Smooth muscle cell (in vitro differentiated cells): ENCODE results near the gene SPON2. TPM values are rescaled to one million over a fixed set of nuclear protein-coding genes. Genes with fewer than 3 reads are reported as not detected.

Experiments used
- DNase-seq: peaks from one replicate; lab custom pipeline; 2025; ENCODE audit not compliant: unreplicated experiment; lab: John Stamatoyannopoulos, UW
- H2AFZ ChIP-seq: fragments of 200-600 bp; sonication (generic); 2 replicates; pipeline ENCODE4 v1.6.0; 2016; ENCODE audit warnings: antibody characterized with exemption, low read depth, mild to moderate bottlenecking
- H3F3A ChIP-seq: fragments of 200-600 bp; sonication (generic); 2 replicates; pipeline ENCODE4 v1.6.0; 2017; ENCODE audit warnings: antibody characterized with exemption, low read depth
- H3K27ac ChIP-seq: fragments of 200-600 bp; sonication (generic); 2 replicates; pipeline ENCODE4 v1.5.1; 2016; ENCODE audit warnings: low read depth, mild to moderate bottlenecking
- H3K27me3 ChIP-seq: fragments of 200-600 bp; sonication (generic); 2 replicates; pipeline ENCODE4 v1.6.1; 2016; ENCODE audit warnings: low read depth, mild to moderate bottlenecking
- H3K36me3 ChIP-seq: fragments of 200-600 bp; sonication (generic); 2 replicates; pipeline ENCODE4 v1.5.1; 2016; ENCODE audit warnings: low read depth
- H3K4me1 ChIP-seq: fragments of 200-600 bp; sonication (generic); 2 replicates; pipeline ENCODE4 v1.5.1; 2016; ENCODE audit warnings: low read depth
- H3K4me2 ChIP-seq: fragments of 200-600 bp; sonication (generic); 2 replicates; pipeline ENCODE4 v1.6.0; 2016; ENCODE audit warnings: mild to moderate bottlenecking
- H3K4me3 ChIP-seq: fragments of 200-600 bp; sonication (generic); 2 replicates; pipeline ENCODE4 v1.5.1; 2016; ENCODE audit warnings: mild to moderate bottlenecking
- H3K79me2 ChIP-seq: fragments of 200-600 bp; sonication (generic); 2 replicates; pipeline ENCODE4 v1.6.0; 2016; ENCODE audit warnings: low read depth, mild to moderate bottlenecking
- H3K9ac ChIP-seq: fragments of 200-600 bp; sonication (generic); 2 replicates; pipeline ENCODE4 v1.6.0; 2016; ENCODE audit warnings: low read depth
- H3K9me3 ChIP-seq: fragments of 200-600 bp; sonication (generic); replicated peaks from 2 replicates; pipeline ENCODE4 v1.5.1; 2016; ENCODE audit warnings: low read depth
- H4K20me1 ChIP-seq: fragments of 200-600 bp; sonication (generic); 2 replicates; pipeline ENCODE4 v1.6.0; 2016; ENCODE audit warnings: low read depth
- WGBS: methylation state at CpG from one replicate; pipeline ENCODE4 v1.1.7; 2016; ENCODE audit warnings: low lambda C conversion rate; 5-methylcytosine and 5-hydroxymethylcytosine counted together
- polyA plus RNA-seq: library from polyadenylated mRNA; unstranded; fragments of >200 nt; fragmentation: Nextera tagmentation; extraction: Ambion mirVana; gene quantifications from 2 replicates; pipeline ENCODE4 v1.2.1, GENCODE V29; 2016
- total RNA-seq: library from RNA; depleted of rRNA; stranded (reverse); fragments of >200 nt; gene quantifications from 2 replicates; pipeline ENCODE4 v1.2.3, GENCODE V29; 2014
- TF ChIP-seq, protein P1 (sequence below): fragments of 200-600 bp; sonication (generic); IDR thresholded peaks from 2 replicates; pipeline ENCODE4 v1.5.1; 2017; ENCODE audit warnings: borderline replicate concordance, mild to moderate bottlenecking, antibody characterized with exemption; ENCODE audit not compliant: insufficient read depth, poor library complexity, severe bottlenecking

Gene SPON2
- total and polyA plus RNA-seq, 2 experiments from 2014 or later: 171 to 427 TPM

DNA sequence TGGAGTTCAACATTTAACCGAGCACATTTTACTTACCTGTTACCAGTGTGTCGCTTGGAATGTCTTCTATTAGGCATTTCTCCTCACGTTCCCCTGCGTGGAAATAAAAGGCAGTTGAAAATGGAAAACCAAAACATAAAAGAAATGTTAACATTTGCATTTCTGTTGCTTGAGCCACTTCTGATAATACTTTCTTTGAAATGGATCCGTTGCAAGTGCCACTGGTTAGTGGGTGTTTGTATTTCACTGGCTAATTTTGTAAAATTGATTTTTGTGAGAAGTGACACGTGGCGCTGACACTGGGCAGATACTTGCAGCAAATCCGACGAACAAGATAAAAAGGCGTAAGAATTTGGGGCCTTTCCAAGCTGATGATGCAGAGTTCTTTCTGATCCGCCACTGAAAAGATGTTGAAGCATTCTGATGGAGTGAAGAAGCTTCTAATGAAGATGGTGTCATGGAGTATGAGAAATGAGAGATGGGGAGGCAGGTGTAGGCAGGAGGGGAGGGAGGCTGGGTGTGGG, 18.8 kb downstream of the SPON2 start:
- Histone ChIP-seq H3K36me3 (no peaks in the 10 kb centered on the region), H3K9me3 (no peaks in the 10 kb centered on the region), H3K4me3 (no peak overlapping the region), H3F3A (no peaks in the 10 kb centered on the region), H3K9ac (no peak overlapping the region), H3K4me2 (no peak overlapping the region), H3K27me3 (no peaks in the 10 kb centered on the region), H3K4me1 (no peaks in the 10 kb centered on the region), H2AFZ (no peak overlapping the region), H3K79me2 (no peaks in the 10 kb centered on the region), H3K27ac (no peak overlapping the region), H4K20me1 (no peaks in the 10 kb centered on the region)
- 87% methylated on average over 11 of the region's 11 CpGs for WGBS
- no peak for DNase-seq
- TF ChIP-seq, protein P1, sequence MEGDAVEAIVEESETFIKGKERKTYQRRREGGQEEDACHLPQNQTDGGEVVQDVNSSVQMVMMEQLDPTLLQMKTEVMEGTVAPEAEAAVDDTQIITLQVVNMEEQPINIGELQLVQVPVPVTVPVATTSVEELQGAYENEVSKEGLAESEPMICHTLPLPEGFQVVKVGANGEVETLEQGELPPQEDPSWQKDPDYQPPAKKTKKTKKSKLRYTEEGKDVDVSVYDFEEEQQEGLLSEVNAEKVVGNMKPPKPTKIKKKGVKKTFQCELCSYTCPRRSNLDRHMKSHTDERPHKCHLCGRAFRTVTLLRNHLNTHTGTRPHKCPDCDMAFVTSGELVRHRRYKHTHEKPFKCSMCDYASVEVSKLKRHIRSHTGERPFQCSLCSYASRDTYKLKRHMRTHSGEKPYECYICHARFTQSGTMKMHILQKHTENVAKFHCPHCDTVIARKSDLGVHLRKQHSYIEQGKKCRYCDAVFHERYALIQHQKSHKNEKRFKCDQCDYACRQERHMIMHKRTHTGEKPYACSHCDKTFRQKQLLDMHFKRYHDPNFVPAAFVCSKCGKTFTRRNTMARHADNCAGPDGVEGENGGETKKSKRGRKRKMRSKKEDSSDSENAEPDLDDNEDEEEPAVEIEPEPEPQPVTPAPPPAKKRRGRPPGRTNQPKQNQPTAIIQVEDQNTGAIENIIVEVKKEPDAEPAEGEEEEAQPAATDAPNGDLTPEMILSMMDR: no peak

DNA sequence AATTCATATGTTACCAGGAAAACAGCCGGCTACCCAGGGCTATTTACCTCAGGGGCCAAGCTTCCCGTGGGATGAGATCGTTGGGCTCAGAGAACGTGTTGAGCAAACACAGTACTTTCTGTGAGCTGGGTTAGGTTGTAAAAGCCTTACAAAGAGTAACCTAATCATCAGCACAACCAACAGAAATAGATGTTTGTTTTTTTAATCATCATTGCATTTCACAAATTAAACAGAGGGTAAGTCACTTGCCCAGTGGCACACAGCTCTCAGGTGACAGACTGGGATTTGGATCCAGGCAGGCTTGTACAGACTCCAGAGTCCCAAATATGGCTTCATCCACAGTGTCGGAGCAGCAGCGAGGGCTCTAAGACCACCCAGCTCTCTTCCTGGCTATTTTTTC, 20.1 kb downstream of the SPON2 start:
- H3K9ac ChIP-seq: no peak overlapping the region
- no peak overlapping the region for H3K4me3 ChIP-seq
- 79% methylated on average over 6 of the region's 6 CpGs for WGBS
- H2AFZ ChIP-seq: no peak overlapping the region
- no peak overlapping the region for H3K27ac ChIP-seq
- no peaks in the 10 kb centered on the region for H3K27me3 ChIP-seq
- no peak overlapping the region for H3K4me2 ChIP-seq
- no peak for DNase-seq
- H3K36me3 ChIP-seq: no peaks in the 10 kb centered on the region
- no peaks in the 10 kb centered on the region for H3K9me3 ChIP-seq
- TF ChIP-seq, protein P1: no peak
- H4K20me1 ChIP-seq: no peaks in the 10 kb centered on the region
- H3K4me1 ChIP-seq: no peaks in the 10 kb centered on the region
- no peaks in the 10 kb centered on the region for H3K79me2 ChIP-seq
- no peaks in the 10 kb centered on the region for H3F3A ChIP-seq

DNA sequence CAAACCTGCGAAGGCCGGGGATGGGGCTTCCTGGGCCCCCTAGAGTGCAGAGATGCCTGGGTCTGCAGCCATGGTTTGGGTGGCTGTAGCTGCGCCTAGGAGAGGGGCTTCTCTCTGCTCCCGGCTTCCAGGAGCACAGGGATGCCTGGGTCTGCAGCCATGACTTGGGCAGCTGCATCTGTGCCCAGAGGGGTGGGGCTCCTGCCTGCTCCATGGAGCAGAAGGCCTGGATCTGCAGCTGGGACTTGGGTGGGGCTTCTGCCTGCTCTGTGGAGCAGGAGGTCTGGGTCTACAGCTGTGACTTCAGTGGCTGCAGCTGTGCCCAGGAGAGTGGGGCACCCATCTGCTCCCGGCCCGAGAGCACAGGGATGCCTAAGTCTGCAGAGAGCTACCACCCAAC, 20.8 kb downstream of the SPON2 start:
- Histone ChIP-seq H3K79me2 (no peaks in the 10 kb centered on the region), H3K9ac (no peak overlapping the region), H3K4me3 (no peak overlapping the region), H3F3A (no peaks in the 10 kb centered on the region), H3K4me1 (no peaks in the 10 kb centered on the region), H3K27ac (no peak overlapping the region), H2AFZ (no peak overlapping the region), H3K36me3 (no peaks in the 10 kb centered on the region), H3K27me3 (no peaks in the 10 kb centered on the region), H3K9me3 (no peaks in the 10 kb centered on the region), H4K20me1 (no peaks in the 10 kb centered on the region), H3K4me2 (no peak overlapping the region)
- TF ChIP-seq, protein P1: no peak
- 96% methylated on average over 6 of the region's 6 CpGs for WGBS
- DNase-seq: no peak

DNA sequence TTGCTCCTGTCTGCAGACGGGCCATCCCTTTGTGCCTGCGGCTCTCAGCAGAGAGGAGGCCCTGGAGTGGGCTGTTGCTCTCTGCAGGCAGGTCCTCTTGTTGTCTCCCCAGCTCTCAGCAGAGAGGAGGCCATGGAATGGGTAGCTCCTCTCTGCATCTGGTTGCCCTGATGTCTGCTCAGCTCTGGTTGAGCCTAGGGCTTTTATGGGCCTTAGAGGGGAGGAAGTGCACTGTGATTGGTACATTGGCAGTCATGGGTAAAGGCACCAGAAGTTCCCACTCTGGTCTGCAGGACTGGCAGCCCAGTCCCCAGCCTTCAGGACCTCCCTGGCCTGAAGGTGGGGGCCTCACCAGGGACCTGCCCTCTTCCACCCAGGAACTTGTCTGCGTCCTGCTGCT, 21.5 kb downstream of the SPON2 start:
- WGBS: 77% methylated on average over 3 of the region's 3 CpGs
- no peak overlapping the region for H2AFZ ChIP-seq
- H3K4me3 ChIP-seq: no peak overlapping the region
- no peaks in the 10 kb centered on the region for H3K79me2 ChIP-seq
- no peaks in the 10 kb centered on the region for H4K20me1 ChIP-seq
- no peak for DNase-seq
- no peak overlapping the region for H3K27ac ChIP-seq
- H3K4me2 ChIP-seq: no peak overlapping the region
- TF ChIP-seq, protein P1: no peak
- H3K9ac ChIP-seq: no peak overlapping the region
- no peaks in the 10 kb centered on the region for H3K36me3 ChIP-seq
- no peaks in the 10 kb centered on the region for H3K27me3 ChIP-seq
- H3F3A ChIP-seq: no peaks in the 10 kb centered on the region
- no peaks in the 10 kb centered on the region for H3K9me3 ChIP-seq
- no peaks in the 10 kb centered on the region for H3K4me1 ChIP-seq
